Measurements from ENCODE around the gene FGF12. TPM values are rescaled to one million over a fixed set of nuclear protein-coding genes. Genes with fewer than 3 reads are reported as not detected.

FGF12 gene
- total and polyA plus RNA-seq, 2 donors (not counting 1 experiment from before 2014, with no cell fraction given), result 0.17 TPM; not detected in 1

GRCh38 chr3:192563417-192563816 lies 163.9 kb downstream of the FGF12 start:
- H3K36me3 ChIP-seq (ENCODE audit: control insufficient read depth, insufficient read depth, low read length), result no peaks in the 10 kb centered on the region
- no peaks in the 10 kb centered on the region for H3K4me1 ChIP-seq (ENCODE audit: control insufficient read depth, extremely low read depth, insufficient read depth, low read length)
- no peak overlapping the region for H3K9ac ChIP-seq (ENCODE audit: insufficient read depth, low read length)
- H2AFZ ChIP-seq (ENCODE audit: low read length), result no peak overlapping the region
- H3K27ac ChIP-seq (ENCODE audit: insufficient read depth, low read length), result no peak overlapping the region
- no peaks in the 10 kb centered on the region for H3K9me3 ChIP-seq (ENCODE audit: control insufficient read depth, insufficient read depth, low read depth, low read length)
- H3K4me2 ChIP-seq (ENCODE audit: extremely low read depth, insufficient read depth, low read length), result no peak overlapping the region
- H3K27me3 ChIP-seq (ENCODE audit: control insufficient read depth, insufficient read depth, low read length), result no peaks in the 10 kb centered on the region
- H3K4me3 ChIP-seq (replicated peaks in 1 of 4; ENCODE audit: control extremely low read depth in 1 of 4, insufficient read depth in 1 of 4, low read depth in 3 of 4, low read length in 4 of 4), result no peak overlapping the region
- no peak for DNase-seq (ENCODE audit: low read depth in 2 of 2)
- TF ChIP-seq EZH2 (IDR thresholded peaks at IDR 0.05; ENCODE audit: low read length, missing control alignments), result no peak
- TF ChIP-seq CTCF (conservative IDR thresholded peaks at IDR 0.05 in 1 of 2, IDR thresholded peaks at IDR 0.05 in 1 of 2; ENCODE audit: low read depth in 1 of 2, low read length in 2 of 2), result no peak
- H4K20me1 ChIP-seq (ENCODE audit: control insufficient read depth, extremely low read depth, insufficient read depth, low read length), result no peaks in the 10 kb centered on the region
- H3K79me2 ChIP-seq (ENCODE audit: control insufficient read depth, insufficient read depth, low read length), result no peaks in the 10 kb centered on the region

- H2AFZ ChIP-seq (ENCODE audit: low read length), result no peak overlapping the region
- no peaks in the 10 kb centered on the region for H3K79me2 ChIP-seq (ENCODE audit: control insufficient read depth, insufficient read depth, low read length)
- no peak for DNase-seq (ENCODE audit: low read depth in 2 of 2)
- TF ChIP-seq EZH2 (IDR thresholded peaks at IDR 0.05; ENCODE audit: low read length, missing control alignments) (no peak), CTCF (conservative IDR thresholded peaks at IDR 0.05 in 1 of 2, IDR thresholded peaks at IDR 0.05 in 1 of 2; ENCODE audit: low read depth in 1 of 2, low read length in 2 of 2) (no peak)
- H3K4me1 ChIP-seq (ENCODE audit: control insufficient read depth, extremely low read depth, insufficient read depth, low read length), result no peaks in the 10 kb centered on the region
- no peak overlapping the region for H3K4me2 ChIP-seq (ENCODE audit: extremely low read depth, insufficient read depth, low read length)
- no peaks in the 10 kb centered on the region for H3K27me3 ChIP-seq (ENCODE audit: control insufficient read depth, insufficient read depth, low read length)
- H4K20me1 ChIP-seq (ENCODE audit: control insufficient read depth, extremely low read depth, insufficient read depth, low read length), result no peaks in the 10 kb centered on the region
- no peak overlapping the region for H3K9ac ChIP-seq (ENCODE audit: insufficient read depth, low read length)
- H3K4me3 ChIP-seq (replicated peaks in 1 of 4; ENCODE audit: control extremely low read depth in 1 of 4, insufficient read depth in 1 of 4, low read depth in 3 of 4, low read length in 4 of 4), result no peak overlapping the region
- no peaks in the 10 kb centered on the region for H3K9me3 ChIP-seq (ENCODE audit: control insufficient read depth, insufficient read depth, low read depth, low read length)
- no peaks in the 10 kb centered on the region for H3K36me3 ChIP-seq (ENCODE audit: control insufficient read depth, insufficient read depth, low read length)
- no peak overlapping the region for H3K27ac ChIP-seq (ENCODE audit: insufficient read depth, low read length)
These were observed 173.6 kb downstream of the FGF12 start for GRCh38 chr3:192553707-192554106.

- H3K4me1 ChIP-seq (ENCODE audit: control insufficient read depth, extremely low read depth, insufficient read depth, low read length), result no peaks in the 10 kb centered on the region
- H3K27me3 ChIP-seq (ENCODE audit: control insufficient read depth, insufficient read depth, low read length), result no peaks in the 10 kb centered on the region
- H2AFZ ChIP-seq (ENCODE audit: low read length), result no peak overlapping the region
- no peak for DNase-seq (ENCODE audit: low read depth in 2 of 2)
- no peak overlapping the region for H3K4me2 ChIP-seq (ENCODE audit: extremely low read depth, insufficient read depth, low read length)
- H3K9ac ChIP-seq (ENCODE audit: insufficient read depth, low read length), result no peak overlapping the region
- H3K79me2 ChIP-seq (ENCODE audit: control insufficient read depth, insufficient read depth, low read length), result no peaks in the 10 kb centered on the region
- no peaks in the 10 kb centered on the region for H3K9me3 ChIP-seq (ENCODE audit: control insufficient read depth, insufficient read depth, low read depth, low read length)
- TF ChIP-seq EZH2 (IDR thresholded peaks at IDR 0.05; ENCODE audit: low read length, missing control alignments), result no peak
- no peak for TF ChIP-seq CTCF (conservative IDR thresholded peaks at IDR 0.05 in 1 of 2, IDR thresholded peaks at IDR 0.05 in 1 of 2; ENCODE audit: low read depth in 1 of 2, low read length in 2 of 2)
- no peak overlapping the region for H3K27ac ChIP-seq (ENCODE audit: insufficient read depth, low read length)
- no peak overlapping the region for H3K4me3 ChIP-seq (replicated peaks in 1 of 4; ENCODE audit: control extremely low read depth in 1 of 4, insufficient read depth in 1 of 4, low read depth in 3 of 4, low read length in 4 of 4)
- no peaks in the 10 kb centered on the region for H4K20me1 ChIP-seq (ENCODE audit: control insufficient read depth, extremely low read depth, insufficient read depth, low read length)
- no peaks in the 10 kb centered on the region for H3K36me3 ChIP-seq (ENCODE audit: control insufficient read depth, insufficient read depth, low read length)
These were observed 177.0 kb downstream of the FGF12 start for GRCh38 chr3:192550356-192550755.
